MCF 10A (cell line): Measurements from ENCODE around the gene KDM2A. TPM values are rescaled to one million over a fixed set of nuclear protein-coding genes. Genes with fewer than 3 reads are reported as not detected.

ENCODE experiments used
- BruUV-seq: library from RNA; stranded (reverse); fragments of 400-500 nt; replicated peaks from 2 replicates; lab custom pipeline; 2021; lab: Mats Ljungman, UMichigan
- CTCF ChIA-PET: fragments of 300-600 bp; sonication (Branson Sonifier 250); formaldehyde crosslinking; extraction: SDS; loops from one replicate; lab custom pipeline; 2021; ENCODE audit warnings: antibody characterized with exemption, inconsistent platforms; lab: Yijun Ruan, JAX
- POLR2A ChIA-PET: fragments of 300-600, 350-650 bp; sonication (Branson Sonifier 250); formaldehyde crosslinking; extraction: SDS; loops from one replicate; lab custom pipeline; 2020; ENCODE audit warnings: antibody characterized with exemption, inconsistent platforms; lab: Yijun Ruan, JAX
- DNase-seq: peaks from one replicate; pipeline ENCODE4 v3.0.0-alpha.2; 2018; ENCODE audit not compliant: unreplicated experiment
- H3K27ac Mint-ChIP-seq: one replicate; pipeline ENCODE4 v1.8.0; 2022; ENCODE audit warnings: mild to moderate bottlenecking, low read depth, mixed read lengths; ENCODE audit not compliant: unreplicated experiment
- H3K27me3 Mint-ChIP-seq: one replicate; pipeline ENCODE4 v1.8.0; 2022; ENCODE audit warnings: mixed read lengths; ENCODE audit not compliant: insufficient read depth, unreplicated experiment
- H3K36me3 Mint-ChIP-seq: one replicate; pipeline ENCODE4 v1.8.0; 2022; ENCODE audit warnings: mild to moderate bottlenecking, moderate library complexity, mixed read lengths; ENCODE audit not compliant: insufficient read depth, unreplicated experiment
- H3K4me1 Mint-ChIP-seq: one replicate; pipeline ENCODE4 v1.8.0; 2022; ENCODE audit warnings: mixed read lengths; ENCODE audit not compliant: insufficient read depth, unreplicated experiment
- H3K4me3 Mint-ChIP-seq: one replicate; pipeline ENCODE4 v1.8.0; 2022; ENCODE audit warnings: mild to moderate bottlenecking, moderate library complexity, mixed read lengths; ENCODE audit not compliant: unreplicated experiment
- H3K9me3 Mint-ChIP-seq: one replicate; pipeline ENCODE4 v1.8.0; 2022; ENCODE audit warnings: mixed read lengths; ENCODE audit not compliant: unreplicated experiment
- intact Hi-C: fragments of 100-400 bp; cut with micrococcal nuclease; formaldehyde crosslinking; loops from 2 replicates; pipeline ENCODE4 v1.14.1; 2022
- total RNA-seq: library from RNA; stranded (reverse); gene quantifications from 2 replicates; pipeline ENCODE4 v1.2.3, GENCODE V29; 2022
- TF ChIP-seq, protein P1 (sequence below): fragments of 200-600 bp; IDR thresholded peaks from one replicate; pipeline ENCODE4 v1.8.0; 2022; ENCODE audit warnings: antibody characterized with exemption, mild to moderate bottlenecking; ENCODE audit not compliant: unreplicated experiment

KDM2A gene
- total RNA-seq, 1 experiment from 2014 or later: 63.8 TPM

DNA sequence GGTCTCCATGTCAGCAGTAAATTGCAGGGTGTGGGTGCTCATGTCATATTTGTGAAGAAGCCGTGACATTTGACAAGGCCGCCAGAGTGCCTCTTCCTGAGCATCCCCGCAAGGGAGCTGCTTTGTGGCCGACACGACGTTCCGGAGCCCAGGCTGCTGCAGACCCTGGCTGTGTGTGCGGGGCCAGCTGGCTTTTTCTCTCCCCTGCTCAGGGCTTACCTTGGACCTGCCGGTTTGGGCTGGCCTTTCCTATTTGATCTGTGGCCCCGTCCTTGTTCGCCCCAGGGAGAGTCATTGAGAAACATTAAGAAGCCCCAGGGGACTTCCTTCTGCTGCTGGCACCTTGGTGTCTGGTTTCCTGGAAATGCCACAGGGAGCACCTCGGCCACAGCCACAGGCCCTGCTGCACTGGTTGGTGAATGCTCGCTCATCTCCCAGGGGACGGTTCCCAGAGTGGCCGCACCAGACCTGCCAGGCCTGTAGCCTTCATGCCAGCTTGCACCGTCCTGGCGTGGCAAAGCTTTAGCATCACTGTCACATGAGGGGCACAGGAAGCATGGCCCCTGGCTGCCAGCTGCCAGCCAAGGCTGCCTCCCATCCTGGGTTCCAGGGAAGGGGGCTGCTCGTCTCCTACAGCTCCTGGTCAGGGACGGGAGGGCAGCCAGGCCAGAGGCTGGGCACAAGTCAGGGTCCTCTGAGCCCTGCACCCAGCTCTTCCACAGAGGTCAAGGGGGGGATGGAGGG is 152.7 kb downstream of the KDM2A start:
- Mint-ChIP-seq H3K9me3 (no peaks in the 10 kb centered on the region), H3K36me3 (peaks cover 7% of the 10 kb centered on the region), H3K4me3 (no peak overlapping the region), H3K27ac (no peak overlapping the region), H3K4me1 (peaks cover 7% of the 10 kb centered on the region), H3K27me3 (no peaks in the 10 kb centered on the region)
- ChIA-PET POLR2A (interaction anchor here (0.5 to 2.5 kb wide), 2 partner anchors 17 to 385 kb away, joined by 4 to 7 read pairs; partner anchors contain the start of gene ANKRD13D), CTCF (interaction anchor here (0.6 to 2.7 kb wide), 4 partner anchors 10 to 576 kb away, joined by 3 to 10 read pairs (median 6); no protein-coding TSS in a partner anchor)
- intact Hi-C loops: no loop called here
- BruUV-seq: no TSS peak
- DNase-seq: no peak
- TF ChIP-seq, protein P1, sequence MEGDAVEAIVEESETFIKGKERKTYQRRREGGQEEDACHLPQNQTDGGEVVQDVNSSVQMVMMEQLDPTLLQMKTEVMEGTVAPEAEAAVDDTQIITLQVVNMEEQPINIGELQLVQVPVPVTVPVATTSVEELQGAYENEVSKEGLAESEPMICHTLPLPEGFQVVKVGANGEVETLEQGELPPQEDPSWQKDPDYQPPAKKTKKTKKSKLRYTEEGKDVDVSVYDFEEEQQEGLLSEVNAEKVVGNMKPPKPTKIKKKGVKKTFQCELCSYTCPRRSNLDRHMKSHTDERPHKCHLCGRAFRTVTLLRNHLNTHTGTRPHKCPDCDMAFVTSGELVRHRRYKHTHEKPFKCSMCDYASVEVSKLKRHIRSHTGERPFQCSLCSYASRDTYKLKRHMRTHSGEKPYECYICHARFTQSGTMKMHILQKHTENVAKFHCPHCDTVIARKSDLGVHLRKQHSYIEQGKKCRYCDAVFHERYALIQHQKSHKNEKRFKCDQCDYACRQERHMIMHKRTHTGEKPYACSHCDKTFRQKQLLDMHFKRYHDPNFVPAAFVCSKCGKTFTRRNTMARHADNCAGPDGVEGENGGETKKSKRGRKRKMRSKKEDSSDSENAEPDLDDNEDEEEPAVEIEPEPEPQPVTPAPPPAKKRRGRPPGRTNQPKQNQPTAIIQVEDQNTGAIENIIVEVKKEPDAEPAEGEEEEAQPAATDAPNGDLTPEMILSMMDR: no peak

DNA sequence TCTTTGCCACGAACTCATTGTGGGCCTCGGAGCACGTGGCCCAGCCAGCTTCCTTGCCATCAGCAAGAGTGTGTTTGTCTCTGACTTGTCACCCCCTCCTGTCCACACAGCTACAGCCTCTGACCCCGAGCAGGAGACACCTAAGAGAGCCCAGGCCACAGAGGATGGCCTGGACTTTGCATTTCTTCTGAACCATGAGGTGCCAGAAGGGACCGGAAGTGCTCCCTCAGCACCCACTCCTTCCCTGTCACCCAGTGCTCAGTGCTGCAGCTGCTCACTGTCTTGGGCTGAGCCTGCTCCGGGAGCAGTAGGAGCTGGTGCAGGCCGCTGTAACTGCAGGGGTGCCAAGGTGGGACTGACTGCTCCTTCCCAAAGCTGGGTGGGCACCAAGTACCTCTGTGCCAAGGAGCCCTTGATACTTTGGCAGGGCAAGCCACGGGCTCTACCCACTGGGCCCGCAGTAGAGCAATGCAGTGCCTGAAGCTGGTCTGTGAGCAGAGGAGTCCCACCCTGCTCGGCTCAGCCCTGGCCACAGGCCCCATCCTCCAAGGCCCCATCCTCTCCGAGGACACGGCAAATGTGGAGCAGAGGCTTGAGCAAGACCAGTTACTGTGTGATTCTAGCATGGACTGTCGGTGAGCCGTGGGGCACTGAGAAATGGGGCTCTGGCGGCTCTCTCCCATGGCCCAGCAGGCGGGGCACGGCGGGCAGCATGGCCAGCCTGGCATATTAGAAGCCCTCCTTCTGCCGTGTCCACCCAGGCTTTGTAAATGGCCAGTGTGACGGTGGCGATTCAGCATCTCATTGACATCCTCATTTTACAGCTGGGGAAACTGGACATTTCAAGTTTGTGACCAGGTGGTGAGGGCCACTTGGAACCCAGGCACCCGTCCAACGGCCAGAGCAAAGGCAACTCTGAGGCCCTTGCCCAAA is 153.5 kb downstream of the KDM2A start:
- Mint-ChIP-seq H3K4me1 (peaks cover 7% of the 10 kb centered on the region), H3K27me3 (no peaks in the 10 kb centered on the region), H3K4me3 (no peak overlapping the region), H3K9me3 (no peaks in the 10 kb centered on the region), H3K27ac (no peak overlapping the region), H3K36me3 (peaks cover 7% of the 10 kb centered on the region)
- CTCF ChIA-PET: interaction anchor here (0.5 to 2.7 kb wide), 6 partner anchors 19 to 577 kb away, joined by 3 to 10 read pairs (median 3); no protein-coding TSS in a partner anchor
- intact Hi-C loops: no loop called here
- POLR2A ChIA-PET: interaction anchor here (0.5 to 2.5 kb wide), 2 partner anchors 16 to 384 kb away, joined by 4 to 7 read pairs; partner anchors contain the start of gene ANKRD13D
- TF ChIP-seq, protein P1: no peak
- no peak for DNase-seq
- no TSS peak for BruUV-seq

DNA sequence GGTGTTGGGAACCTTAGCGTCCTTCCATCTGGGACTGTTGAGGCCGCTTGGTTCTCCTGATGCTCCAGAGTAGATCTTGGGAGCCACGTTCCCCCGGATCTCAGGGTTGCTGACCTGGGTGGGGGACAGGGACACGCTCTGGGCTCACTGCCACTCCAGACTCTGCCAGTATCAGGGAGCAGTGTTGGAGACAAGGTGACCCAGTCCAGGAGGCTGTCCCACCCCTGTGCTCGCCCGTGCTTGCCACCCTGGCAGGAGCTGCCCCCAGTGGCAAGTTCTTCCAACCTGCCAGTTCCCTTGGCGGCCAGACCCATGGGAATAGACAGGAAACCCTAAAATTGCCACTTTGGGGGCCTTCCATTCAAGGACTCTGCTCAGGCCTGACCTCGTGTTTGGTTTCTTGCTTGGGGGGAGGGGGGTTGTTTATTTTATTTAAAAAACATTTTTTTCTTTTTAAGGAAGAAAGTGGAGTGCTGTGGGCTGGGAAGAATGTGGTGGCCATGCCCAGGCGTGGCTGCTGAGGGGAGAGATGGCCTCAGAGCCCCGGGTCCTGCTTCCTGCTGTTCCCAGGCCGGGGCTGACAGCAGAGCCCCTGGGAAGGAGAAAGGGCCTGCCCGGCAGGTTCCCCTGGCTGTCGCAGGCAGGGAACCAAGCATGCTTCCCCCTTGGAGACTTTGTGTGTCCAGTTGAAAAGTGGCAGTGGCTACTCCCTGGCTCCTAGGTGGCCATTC is 154.4 kb downstream of the KDM2A start:
- no TSS peak for BruUV-seq
- H3K4me3 Mint-ChIP-seq: no peak overlapping the region
- CTCF ChIA-PET: interaction anchor here (0.5 to 0.7 kb wide), 2 partner anchors 18 to 78 kb away, joined by 3 read pairs; no protein-coding TSS in a partner anchor
- no peaks in the 10 kb centered on the region for H3K27me3 Mint-ChIP-seq
- H3K4me1 Mint-ChIP-seq: peaks cover 7% of the 10 kb centered on the region
- no peak overlapping the region for H3K27ac Mint-ChIP-seq
- DNase-seq: no peak
- no peaks in the 10 kb centered on the region for H3K9me3 Mint-ChIP-seq
- H3K36me3 Mint-ChIP-seq: peaks cover 7% of the 10 kb centered on the region
- intact Hi-C loops: no loop called here
- TF ChIP-seq, protein P1: no peak
- POLR2A ChIA-PET: no interaction called here
